ENCODE results near the gene GCAT. TPM values are rescaled to one million over a fixed set of nuclear protein-coding genes. Genes with fewer than 3 reads are reported as not detected.

Gene GCAT
- polyA plus RNA-seq, 1 of the 3 experiments (the other 2 are of a cell fraction), result 24.2 TPM

GRCh38 chr22:37769056-37769455 lies 38.7 kb upstream of the GCAT start:
- Histone ChIP-seq H3F3A (replicated peaks; ENCODE audit: insufficient read depth) (peaks cover 4% of the 10 kb centered on the region), H4K20me1 (ENCODE audit: insufficient read depth) (no peaks in the 10 kb centered on the region), H3K4me3 (ENCODE audit: low read depth in 2 of 2, low read length in 1 of 2) (no peak overlapping the region), H3K9me3 (no peaks in the 10 kb centered on the region), H3K79me2 (ENCODE audit: insufficient read depth) (no peaks in the 10 kb centered on the region), H3K27ac (ENCODE audit: low read depth in 2 of 2, low read length in 1 of 2) (no peak overlapping the region), H3K4me1 (ENCODE audit: control insufficient read depth in 1 of 2, insufficient read depth in 2 of 2, low read depth in 1 of 2, low read length in 1 of 2) (no peaks in the 10 kb centered on the region), H2AFZ (ENCODE audit: low read depth) (no peak overlapping the region), H3K9ac (no peak overlapping the region), H3K4me2 (no peak overlapping the region), H3K36me3 (replicated peaks in 1 of 2; ENCODE audit: control insufficient read depth in 1 of 2, insufficient read depth in 2 of 2, low read length in 1 of 2) (peaks cover 5 to 37% of the 10 kb centered on the region in 2 experiments), H3K9me2 (no peaks in the 10 kb centered on the region), H3K27me3 (ENCODE audit: insufficient read depth) (no peaks in the 10 kb centered on the region)
- ChIA-PET CTCF (interaction anchor here (0.7 to 1.3 kb wide), 3 partner anchors 19 to 48 kb away, joined by 3 read pairs; no protein-coding TSS in a partner anchor), POLR2A (interaction anchor here (2.4 kb wide), 1 partner anchor 9 kb away, joined by 6 read pairs; no protein-coding TSS in a partner anchor)
- WGBS (ENCODE audit: low lambda C conversion rate), result 92% methylated on average over 6 of the region's 24 CpGs
- TF ChIP-seq YY1 (IDR thresholded peaks at IDR 0.05; ENCODE audit: low read depth) (no peak), FOXJ3 (CRISPR knock-in tag; IDR thresholded peaks at IDR 0.05) (no peak), RFX5 (IDR thresholded peaks at IDR 0.05; ENCODE audit: low read length) (no peak), RCOR1 (IDR thresholded peaks at IDR 0.05; ENCODE audit: low read length) (no peak), TCF12 (IDR thresholded peaks at IDR 0.05) (no peak), ELF1 (IDR thresholded peaks at IDR 0.05) (no peak)
- TF ChIP-seq, protein P1, sequence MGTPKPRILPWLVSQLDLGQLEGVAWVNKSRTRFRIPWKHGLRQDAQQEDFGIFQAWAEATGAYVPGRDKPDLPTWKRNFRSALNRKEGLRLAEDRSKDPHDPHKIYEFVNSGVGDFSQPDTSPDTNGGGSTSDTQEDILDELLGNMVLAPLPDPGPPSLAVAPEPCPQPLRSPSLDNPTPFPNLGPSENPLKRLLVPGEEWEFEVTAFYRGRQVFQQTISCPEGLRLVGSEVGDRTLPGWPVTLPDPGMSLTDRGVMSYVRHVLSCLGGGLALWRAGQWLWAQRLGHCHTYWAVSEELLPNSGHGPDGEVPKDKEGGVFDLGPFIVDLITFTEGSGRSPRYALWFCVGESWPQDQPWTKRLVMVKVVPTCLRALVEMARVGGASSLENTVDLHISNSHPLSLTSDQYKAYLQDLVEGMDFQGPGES (IDR thresholded peaks at IDR 0.05; ENCODE audit: low read depth, low read length), result no peak
- TF ChIP-seq, protein P2, sequence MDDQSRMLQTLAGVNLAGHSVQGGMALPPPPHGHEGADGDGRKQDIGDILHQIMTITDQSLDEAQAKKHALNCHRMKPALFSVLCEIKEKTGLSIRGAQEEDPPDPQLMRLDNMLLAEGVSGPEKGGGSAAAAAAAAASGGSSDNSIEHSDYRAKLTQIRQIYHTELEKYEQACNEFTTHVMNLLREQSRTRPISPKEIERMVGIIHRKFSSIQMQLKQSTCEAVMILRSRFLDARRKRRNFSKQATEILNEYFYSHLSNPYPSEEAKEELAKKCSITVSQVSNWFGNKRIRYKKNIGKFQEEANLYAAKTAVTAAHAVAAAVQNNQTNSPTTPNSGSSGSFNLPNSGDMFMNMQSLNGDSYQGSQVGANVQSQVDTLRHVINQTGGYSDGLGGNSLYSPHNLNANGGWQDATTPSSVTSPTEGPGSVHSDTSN (IDR thresholded peaks at IDR 0.05), result no peak
- no peak for DNase-seq

- DNase-seq, result no peak
- Histone ChIP-seq H3K9ac (no peak overlapping the region), H3F3A (replicated peaks; ENCODE audit: insufficient read depth) (peaks cover under 1% of the 10 kb centered on the region), H3K4me1 (ENCODE audit: control insufficient read depth in 1 of 2, insufficient read depth in 2 of 2, low read depth in 1 of 2, low read length in 1 of 2) (no peaks in the 10 kb centered on the region), H3K36me3 (replicated peaks in 1 of 2; ENCODE audit: control insufficient read depth in 1 of 2, insufficient read depth in 2 of 2, low read length in 1 of 2) (peaks cover 5 to 29% of the 10 kb centered on the region in 2 experiments), H3K27ac (ENCODE audit: low read depth in 2 of 2, low read length in 1 of 2) (no peak overlapping the region), H3K4me3 (ENCODE audit: low read depth in 2 of 2, low read length in 1 of 2) (no peak overlapping the region), H4K20me1 (ENCODE audit: insufficient read depth) (no peaks in the 10 kb centered on the region), H3K27me3 (ENCODE audit: insufficient read depth) (no peaks in the 10 kb centered on the region), H3K9me2 (no peaks in the 10 kb centered on the region), H2AFZ (ENCODE audit: low read depth) (no peak overlapping the region), H3K4me2 (no peak overlapping the region), H3K79me2 (ENCODE audit: insufficient read depth) (no peaks in the 10 kb centered on the region), H3K9me3 (no peaks in the 10 kb centered on the region)
- 52% methylated on average over 3 of the region's 4 CpGs for WGBS (ENCODE audit: low lambda C conversion rate)
- TF ChIP-seq TCF12 (IDR thresholded peaks at IDR 0.05), result no peak
- ChIA-PET CTCF (interaction anchor here (0.7 to 1.1 kb wide), 2 partner anchors 9 to 10 kb away, joined by 3 read pairs; no protein-coding TSS in a partner anchor), POLR2A (no interaction called here)
Measured at GRCh38 chr22:37771081-37771480, 36.7 kb upstream of the GCAT start.

GRCh38 chr22:37771702-37772427 lies 35.9 kb upstream of the GCAT start:
- 96% methylated on average over 5 of the region's 17 CpGs for WGBS (ENCODE audit: low lambda C conversion rate)
- no peak for DNase-seq
- Histone ChIP-seq H3K9me3 (no peaks in the 10 kb centered on the region), H3F3A (replicated peaks; ENCODE audit: insufficient read depth) (peaks cover 8% of the 10 kb centered on the region), H3K27ac (ENCODE audit: low read depth in 2 of 2, low read length in 1 of 2) (no peak overlapping the region), H3K4me3 (ENCODE audit: low read depth in 2 of 2, low read length in 1 of 2) (no peak overlapping the region), H3K9me2 (no peaks in the 10 kb centered on the region), H3K79me2 (ENCODE audit: insufficient read depth) (no peaks in the 10 kb centered on the region), H3K27me3 (ENCODE audit: insufficient read depth) (no peaks in the 10 kb centered on the region), H4K20me1 (ENCODE audit: insufficient read depth) (no peaks in the 10 kb centered on the region), H2AFZ (ENCODE audit: low read depth) (no peak overlapping the region), H3K36me3 (replicated peaks in 1 of 2; ENCODE audit: control insufficient read depth in 1 of 2, insufficient read depth in 2 of 2, low read length in 1 of 2) (peaks cover 5 to 29% of the 10 kb centered on the region in 2 experiments), H3K9ac (no peak overlapping the region), H3K4me1 (ENCODE audit: control insufficient read depth in 1 of 2, insufficient read depth in 2 of 2, low read depth in 1 of 2, low read length in 1 of 2) (no peaks in the 10 kb centered on the region), H3K4me2 (no peak overlapping the region)
- ChIA-PET POLR2A (no interaction called here), CTCF (interaction anchor here (1.0 kb wide), 1 partner anchor 9 kb away, joined by 4 read pairs; no protein-coding TSS in a partner anchor)
- no peak for TF ChIP-seq FOSL2 (IDR thresholded peaks at IDR 0.05; ENCODE audit: borderline replicate concordance, low read depth)
- no peak for TF ChIP-seq MEF2A (IDR thresholded peaks at IDR 0.05; ENCODE audit: borderline replicate concordance, low read depth)
- TF ChIP-seq, protein P3, sequence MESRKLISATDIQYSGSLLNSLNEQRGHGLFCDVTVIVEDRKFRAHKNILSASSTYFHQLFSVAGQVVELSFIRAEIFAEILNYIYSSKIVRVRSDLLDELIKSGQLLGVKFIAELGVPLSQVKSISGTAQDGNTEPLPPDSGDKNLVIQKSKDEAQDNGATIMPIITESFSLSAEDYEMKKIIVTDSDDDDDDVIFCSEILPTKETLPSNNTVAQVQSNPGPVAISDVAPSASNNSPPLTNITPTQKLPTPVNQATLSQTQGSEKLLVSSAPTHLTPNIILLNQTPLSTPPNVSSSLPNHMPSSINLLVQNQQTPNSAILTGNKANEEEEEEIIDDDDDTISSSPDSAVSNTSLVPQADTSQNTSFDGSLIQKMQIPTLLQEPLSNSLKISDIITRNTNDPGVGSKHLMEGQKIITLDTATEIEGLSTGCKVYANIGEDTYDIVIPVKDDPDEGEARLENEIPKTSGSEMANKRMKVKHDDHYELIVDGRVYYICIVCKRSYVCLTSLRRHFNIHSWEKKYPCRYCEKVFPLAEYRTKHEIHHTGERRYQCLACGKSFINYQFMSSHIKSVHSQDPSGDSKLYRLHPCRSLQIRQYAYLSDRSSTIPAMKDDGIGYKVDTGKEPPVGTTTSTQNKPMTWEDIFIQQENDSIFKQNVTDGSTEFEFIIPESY (IDR thresholded peaks at IDR 0.05; ENCODE audit: borderline replicate concordance, low read depth), result no peak
- TF ChIP-seq, protein P2 (IDR thresholded peaks at IDR 0.05), result no peak
- TF ChIP-seq SMC3 (IDR thresholded peaks at IDR 0.05; ENCODE audit: low read depth, low read length), result no peak
- no peak for TF ChIP-seq RXRA (IDR thresholded peaks at IDR 0.05; ENCODE audit: borderline replicate concordance, low read depth)
- no peak for TF ChIP-seq RAD21 (IDR thresholded peaks at IDR 0.05; ENCODE audit: low read length)
